GM10248 (cell line): Measurements from ENCODE around the gene XPNPEP1.

Experiments used
- CTCF ChIA-PET: fragments of 300-600 bp; sonication (Branson Sonifier 250); formaldehyde crosslinking; extraction: SDS; loops from one replicate; lab custom pipeline; 2021; ENCODE audit warnings: antibody characterized with exemption; lab: Yijun Ruan, JAX
- POLR2A ChIA-PET: fragments of 350-650 bp; sonication (Branson Sonifier 250); formaldehyde crosslinking; extraction: SDS; loops from one replicate; lab custom pipeline; 2020; ENCODE audit warnings: antibody characterized with exemption; lab: Yijun Ruan, JAX
- DNase-seq: peaks from one replicate; pipeline ENCODE4 v3.0.0; 2012; ENCODE audit errors: extremely low spot score
- TF ChIP-seq, protein P1 (sequence below): IDR thresholded peaks from 2 replicates; pipeline ENCODE4 v1.5.1; 2012; ENCODE audit warnings: mild to moderate bottlenecking, low read depth; ENCODE audit errors: extremely low read depth, missing control alignments, control extremely low read depth

The XPNPEP1 gene

DNA sequence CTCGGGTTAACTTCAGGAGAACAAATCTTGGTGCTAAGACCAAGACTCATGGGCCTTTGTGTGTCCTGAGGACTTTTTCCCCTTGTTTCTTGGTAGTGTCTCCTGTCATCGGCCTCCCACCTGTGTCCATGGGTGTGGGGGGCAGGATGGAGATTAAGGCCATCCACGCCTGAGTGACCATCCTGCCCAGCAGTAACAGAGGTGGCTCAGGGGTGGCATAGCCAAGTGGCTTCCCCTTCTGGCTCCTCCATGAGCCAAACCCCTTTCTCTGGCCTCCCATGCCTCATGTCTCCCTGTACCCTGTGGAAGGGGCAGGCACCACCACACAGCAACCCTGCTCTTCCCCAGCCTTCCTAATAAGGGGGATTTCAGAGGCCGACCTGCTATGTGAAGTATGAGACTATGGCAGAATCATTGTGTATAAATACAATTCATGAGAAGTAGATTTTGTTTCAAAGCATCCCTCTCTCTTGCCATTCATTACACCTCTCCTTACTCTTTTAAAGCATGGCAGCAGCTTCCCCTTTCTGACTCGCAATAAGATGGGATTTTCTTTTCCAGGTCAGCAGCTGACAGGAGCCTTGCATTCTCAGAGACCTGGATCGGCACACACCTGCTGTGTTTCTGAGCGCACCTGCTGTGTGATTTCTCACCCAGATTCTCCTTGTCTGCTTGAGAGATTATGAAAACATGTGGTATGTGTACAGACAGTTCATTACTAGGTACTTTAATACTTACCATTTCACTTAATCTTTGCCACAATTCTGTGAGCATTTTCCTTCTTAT is 102.5 kb downstream of the XPNPEP1 start:
- no peak for DNase-seq
- CTCF ChIA-PET, result no interaction called here
- POLR2A ChIA-PET, result no interaction called here
- TF ChIP-seq, protein P1, sequence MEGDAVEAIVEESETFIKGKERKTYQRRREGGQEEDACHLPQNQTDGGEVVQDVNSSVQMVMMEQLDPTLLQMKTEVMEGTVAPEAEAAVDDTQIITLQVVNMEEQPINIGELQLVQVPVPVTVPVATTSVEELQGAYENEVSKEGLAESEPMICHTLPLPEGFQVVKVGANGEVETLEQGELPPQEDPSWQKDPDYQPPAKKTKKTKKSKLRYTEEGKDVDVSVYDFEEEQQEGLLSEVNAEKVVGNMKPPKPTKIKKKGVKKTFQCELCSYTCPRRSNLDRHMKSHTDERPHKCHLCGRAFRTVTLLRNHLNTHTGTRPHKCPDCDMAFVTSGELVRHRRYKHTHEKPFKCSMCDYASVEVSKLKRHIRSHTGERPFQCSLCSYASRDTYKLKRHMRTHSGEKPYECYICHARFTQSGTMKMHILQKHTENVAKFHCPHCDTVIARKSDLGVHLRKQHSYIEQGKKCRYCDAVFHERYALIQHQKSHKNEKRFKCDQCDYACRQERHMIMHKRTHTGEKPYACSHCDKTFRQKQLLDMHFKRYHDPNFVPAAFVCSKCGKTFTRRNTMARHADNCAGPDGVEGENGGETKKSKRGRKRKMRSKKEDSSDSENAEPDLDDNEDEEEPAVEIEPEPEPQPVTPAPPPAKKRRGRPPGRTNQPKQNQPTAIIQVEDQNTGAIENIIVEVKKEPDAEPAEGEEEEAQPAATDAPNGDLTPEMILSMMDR, result no peak

DNA sequence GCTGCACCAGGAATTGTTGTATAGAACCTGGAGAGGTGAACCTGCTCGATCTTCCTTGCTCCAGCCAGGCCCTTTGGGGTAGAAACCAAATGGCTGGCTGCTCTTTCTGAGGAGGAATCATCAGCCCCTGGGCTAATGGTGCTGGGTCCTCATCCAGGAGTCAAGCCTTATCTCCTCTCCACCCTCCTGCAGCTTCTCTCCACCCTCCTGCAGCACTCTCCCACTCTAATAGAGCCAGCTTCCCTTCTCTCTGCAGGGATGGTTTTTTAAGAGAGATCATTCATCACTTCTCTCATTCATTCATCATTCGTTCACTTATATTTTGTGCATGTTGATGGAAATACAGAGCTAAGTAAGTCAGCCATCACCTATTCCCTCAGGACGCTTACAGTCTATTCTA is 103.5 kb downstream of the XPNPEP1 start:
- CTCF ChIA-PET, result no interaction called here

More for the DNA sequence above, 103.5 kb downstream of the XPNPEP1 start:
- DNase-seq, result no peak
- POLR2A ChIA-PET, result no interaction called here
- TF ChIP-seq, protein P1, result no peak
